H1 (cell line): Measurements from ENCODE around the gene DYSF. TPM values are rescaled to one million over a fixed set of nuclear protein-coding genes. Genes with fewer than 3 reads are reported as not detected.

Source experiments
- CTCF ChIA-PET: fragments of 300-600 bp; sonication (Branson Sonifier 250); formaldehyde crosslinking; loops from one replicate; lab custom pipeline; 2021; ENCODE audit not compliant: partially characterized antibody; lab: Charles Lee
- POLR2A ChIA-PET: fragments of 300-600 bp; sonication (Branson Sonifier 250); formaldehyde crosslinking; loops from one replicate; lab custom pipeline; 2021; ENCODE audit warnings: inconsistent platforms; ENCODE audit not compliant: partially characterized antibody; lab: Charles Lee
- DNase-seq, 2 experiments: peaks; one replicate each; pipeline versions ENCODE4 v3.0.0 to v3.0.0-alpha.2; 2010 to 2022; ENCODE audit warnings: low spot score in 2 of 2, low read depth in 1 of 2, mixed read lengths in 1 of 2
- FAIRE-seq: peaks from 2 replicates; lab custom pipeline; 2011; peaks lifted over from hg19 to GRCh38; lab: Jason Lieb, UNC
- H2AFZ ChIP-seq: 2 replicates; pipeline ENCODE4 v1.8.1; 2012; ENCODE audit warnings: low read length, inconsistent platforms
- H2AK5ac ChIP-seq: 2 replicates; pipeline ENCODE4 v1.6.1; 2013; ENCODE audit warnings: low read depth, low read length
- H2BK120ac ChIP-seq: replicated peaks from 2 replicates; pipeline ENCODE3; 2013; ENCODE audit warnings: low read depth, low read length, inconsistent platforms
- H2BK12ac ChIP-seq: 2 replicates; pipeline ENCODE4 v1.6.1; 2013; ENCODE audit warnings: low read depth, low read length
- H2BK15ac ChIP-seq: 2 replicates; pipeline ENCODE4 v1.6.1; 2013; ENCODE audit warnings: low read length
- H2BK20ac ChIP-seq: 2 replicates; pipeline ENCODE4 v1.6.1; 2013; ENCODE audit warnings: low read length
- H2BK5ac ChIP-seq: 2 replicates; pipeline ENCODE4 v1.6.1; 2013; ENCODE audit warnings: low read depth, low read length
- H3K14ac ChIP-seq: 2 replicates; pipeline ENCODE4 v1.6.1; 2013; ENCODE audit warnings: inconsistent platforms; ENCODE audit not compliant: insufficient read length
- H3K18ac ChIP-seq: 2 replicates; pipeline ENCODE4 v1.6.1; 2013; ENCODE audit warnings: low read length; ENCODE audit errors: extremely low read depth
- H3K23ac ChIP-seq: 2 replicates; pipeline ENCODE4 v1.6.1; 2013; ENCODE audit warnings: inconsistent platforms; ENCODE audit not compliant: insufficient read length
- H3K23me2 ChIP-seq: 2 replicates; pipeline ENCODE4 v1.6.1; 2013; ENCODE audit warnings: low read depth, low read length
- H3K27ac ChIP-seq: 2 replicates; pipeline ENCODE4 v1.6.1; 2011; ENCODE audit warnings: low read depth, low read length, inconsistent platforms
- H3K27me3 ChIP-seq, 4 experiments: replicated peaks in 1 of 4; 1 replicate in 1 of 4; 2 replicates in 3 of 4; pipeline versions ENCODE4 v1.6.1 to v1.8.1; 2011 to 2013; ENCODE audit warnings: low read length in 3 of 4, mild to moderate bottlenecking in 3 of 4, inconsistent platforms in 2 of 4, mixed read lengths in 2 of 4, moderate library complexity in 1 of 4; ENCODE audit not compliant: control insufficient read depth in 3 of 4, insufficient read depth in 3 of 4; ENCODE audit errors: extremely low read depth in 1 of 4
- H3K36me3 ChIP-seq, 4 experiments: 2 replicates each; pipeline versions ENCODE4 v1.6.1 to v1.8.1; 2011 to 2013; ENCODE audit warnings: mild to moderate bottlenecking in 4 of 4, low read length in 3 of 4, moderate library complexity in 2 of 4, control low read depth in 1 of 4, inconsistent platforms in 1 of 4; ENCODE audit not compliant: insufficient read depth in 4 of 4, control insufficient read depth in 2 of 4
- H3K4ac ChIP-seq: replicated peaks from 2 replicates; pipeline ENCODE3; 2013; ENCODE audit warnings: low read length, low read depth, mixed read lengths, inconsistent platforms; ENCODE audit not compliant: insufficient read length
- H3K4me1 ChIP-seq, 4 experiments: replicated peaks in 1 of 4; 1 replicate in 1 of 4; 2 replicates in 3 of 4; pipeline versions ENCODE4 v1.6.1 to v1.8.1; 2011 to 2013; ENCODE audit warnings: low read length in 3 of 4, inconsistent platforms in 2 of 4, mixed read lengths in 1 of 4; ENCODE audit not compliant: insufficient read depth in 4 of 4, control insufficient read depth in 3 of 4
- H3K4me2 ChIP-seq, 2 experiments: 2 replicates each; pipeline versions ENCODE4 v1.6.1 to v1.8.1; 2011 to 2013; ENCODE audit warnings: low read depth in 2 of 2, low read length in 2 of 2, control low read depth in 1 of 2, inconsistent platforms in 1 of 2, mild to moderate bottlenecking in 1 of 2; ENCODE audit not compliant: insufficient read depth in 1 of 2
- H3K4me3 ChIP-seq, 4 experiments: fragments of 200-600, 300-600 bp in 1 of 4; sonication (generic), shearing (Covaris generic), sonication (Bioruptor Twin) in 1 of 4; 2 replicates each; pipeline versions ENCODE4 v1.5.1 to v1.8.1; 2011 to 2016; ENCODE audit warnings: low read length in 4 of 4, low read depth in 3 of 4, control low read depth in 2 of 4, inconsistent platforms in 2 of 4, mild to moderate bottlenecking in 2 of 4, mixed read lengths in 1 of 4, moderate library complexity in 1 of 4; ENCODE audit not compliant: insufficient read depth in 2 of 4; ENCODE audit errors: extremely low read depth in 1 of 4
- H3K56ac ChIP-seq: replicated peaks from 2 replicates; pipeline ENCODE3; 2013; ENCODE audit warnings: low read depth, mild to moderate bottlenecking, mixed read lengths, low read length, inconsistent platforms; ENCODE audit not compliant: insufficient read length
- H3K79me1 ChIP-seq: 2 replicates; pipeline ENCODE4 v1.6.1; 2013; ENCODE audit warnings: low read depth, low read length, control low read depth
- H3K79me2 ChIP-seq, 2 experiments: 2 replicates each; pipeline versions ENCODE4 v1.6.1 to v1.8.1; 2012 to 2013; ENCODE audit warnings: low read length in 2 of 2, mild to moderate bottlenecking in 2 of 2, inconsistent platforms in 1 of 2; ENCODE audit not compliant: insufficient read depth in 2 of 2, control insufficient read depth in 1 of 2
- H3K9ac ChIP-seq, 4 experiments: replicated peaks in 1 of 4; 1 replicate in 1 of 4; 2 replicates in 3 of 4; pipeline versions ENCODE4 v1.6.1 to v1.8.1; 2011 to 2013; ENCODE audit warnings: low read depth in 3 of 4, low read length in 3 of 4, control low read depth in 2 of 4, mild to moderate bottlenecking in 2 of 4, moderate library complexity in 2 of 4, inconsistent platforms in 1 of 4; ENCODE audit errors: extremely low read depth in 1 of 4
- H3K9me3 ChIP-seq, 2 experiments: 2 replicates each; pipeline versions ENCODE4 v1.6.1 to v1.8.1; 2012 to 2013; ENCODE audit warnings: mild to moderate bottlenecking in 2 of 2, moderate library complexity in 2 of 2, control low read depth in 1 of 2, inconsistent platforms in 1 of 2, low read depth in 1 of 2, low read length in 1 of 2, mixed read lengths in 1 of 2; ENCODE audit not compliant: insufficient read depth in 2 of 2
- H4K20me1 ChIP-seq, 2 experiments: replicated peaks in 1 of 2; 2 replicates each; pipeline versions ENCODE3 to v1.8.1; 2011 to 2013; ENCODE audit warnings: inconsistent platforms in 2 of 2, low read length in 2 of 2, mild to moderate bottlenecking in 1 of 2; ENCODE audit not compliant: insufficient read depth in 2 of 2, control insufficient read depth in 1 of 2
- H4K5ac ChIP-seq: 2 replicates; pipeline ENCODE4 v1.6.1; 2013; ENCODE audit warnings: low read length, low read depth, mixed read lengths, inconsistent platforms; ENCODE audit not compliant: insufficient read length
- H4K8ac ChIP-seq: 2 replicates; pipeline ENCODE4 v1.8.0; 2013; ENCODE audit warnings: mild to moderate bottlenecking, moderate library complexity, low read length, inconsistent platforms; ENCODE audit not compliant: insufficient read depth; ENCODE audit errors: extremely low read depth
- H4K91ac ChIP-seq: replicated peaks from 2 replicates; pipeline ENCODE3; 2013; ENCODE audit warnings: low read length, mixed read lengths, inconsistent platforms; ENCODE audit not compliant: insufficient read length
- ASH2L ChIP-seq: fragments of 200-600, 300-600 bp; sonication (generic); IDR thresholded peaks from one replicate; pipeline ENCODE4 v1.7.1; 2017; ENCODE audit warnings: low read length
- CBX8 ChIP-seq: fragments of 300-800, 300-1000 bp; sonication (generic); IDR thresholded peaks from 2 replicates; pipeline ENCODE4 v1.7.1; 2016; ENCODE audit warnings: low read depth, low read length, borderline replicate concordance
- KDM5A ChIP-seq: fragments of 200-600 bp; IDR thresholded peaks from 2 replicates; pipeline ENCODE4 v1.7.1; 2012; ENCODE audit warnings: mild to moderate bottlenecking, low read length, inconsistent platforms, mixed read lengths
- RNF2 ChIP-seq: fragments of 200-900, 300-1000 bp; sonication (generic); IDR thresholded peaks from 2 replicates; pipeline ENCODE4 v1.7.1; 2016; ENCODE audit warnings: borderline replicate concordance, low read depth, mild to moderate bottlenecking, antibody characterized with exemption, low read length; ENCODE audit not compliant: poor library complexity, severe bottlenecking; ENCODE audit errors: missing control alignments
- SIN3A ChIP-seq, 2 experiments: IDR thresholded peaks in 1 of 2; conservative IDR thresholded peaks in 1 of 2; 2 replicates each; pipeline ENCODE4 v1.6.1; 2011 to 2012; ENCODE audit warnings: low read length in 2 of 2, improper control_type of control experiment in 1 of 2, low read depth in 1 of 2, mild to moderate bottlenecking in 1 of 2
- SP2 ChIP-seq: IDR thresholded peaks from 2 replicates; pipeline ENCODE4 v1.6.1; 2012; ENCODE audit warnings: mild to moderate bottlenecking, low read length, inconsistent platforms
- SRF ChIP-seq: IDR thresholded peaks from 2 replicates; pipeline ENCODE4 v1.6.1; 2011; ENCODE audit warnings: mild to moderate bottlenecking, low read depth, low read length, moderate library complexity
- TBP ChIP-seq: IDR thresholded peaks from 2 replicates; pipeline ENCODE4 v1.6.1; 2011; ENCODE audit warnings: low read depth, low read length, improper control_type of control experiment
- ZNF274 ChIP-seq: IDR thresholded peaks from 2 replicates; pipeline ENCODE4 v1.7.0; 2012; ENCODE audit warnings: low read length, borderline replicate concordance; ENCODE audit errors: extremely low read depth
- WGBS, 2 experiments: shearing (Covaris generic) in 1 of 2; methylation state at CpG; one replicate each; pipeline versions ENCODE4 v1.1.6 to v1.1.7; 2013 to 2015; ENCODE audit warnings: low lambda C conversion rate in 2 of 2, mixed read lengths in 2 of 2, inconsistent platforms in 1 of 2, low coverage in 1 of 2, missing lambda C conversion rate in 1 of 2; ENCODE audit not compliant: insufficient replicate concordance in 2 of 2, insufficient coverage in 1 of 2, insufficient read length in 1 of 2; ENCODE audit errors: extremely low coverage in 1 of 2, missing lambda C conversion rate in 1 of 2; 5-methylcytosine and 5-hydroxymethylcytosine counted together
- polyA plus RNA-seq, 7 experiments: library from polyadenylated mRNA; depleted of rRNA in 3 of 7; stranded (reverse) in 5 of 7; unstranded in 2 of 7; fragments of >200 nt in 5 of 7; fragments of 200-250 nt in 2 of 7; gene quantifications; 1 replicate in 5 of 7; 2 replicates in 1 of 7; 4 replicates in 1 of 7; pipeline versions ENCODE4 v1.2.1 to v1.2.3, GENCODE V29; 2011 to 2013; ENCODE audit warnings: missing spikeins in 2 of 7, mixed read lengths in 2 of 7
- total RNA-seq: library from RNA; stranded (reverse); fragmentation: NEBNext Ultra II Directional; extraction: Animal tissue kit (Norgen Biotek cat#: 25700); gene quantifications from 2 replicates; pipeline ENCODE4 v1.2.1, GENCODE V29; 2021

The DYSF gene
- total and polyA plus RNA-seq, 2 of the 8 experiments (the other 6 are each of a cell fraction or from before 2014, with no cell fraction given) = 5.8 to 7.1 TPM

- CTCF ChIA-PET = interaction anchor here (0.5 to 22.8 kb wide), 15 partner anchors 9 to 1195 kb away, joined by 3 to 386 read pairs (median 4); no protein-coding TSS in a partner anchor
- H3K23me2 ChIP-seq = no peaks in the 10 kb centered on the region
- H2AFZ ChIP-seq = no peak overlapping the region
- H2BK5ac ChIP-seq = no peak overlapping the region
- H3K23ac ChIP-seq = no peak overlapping the region
- no peak overlapping the region for H3K4ac ChIP-seq
- H3K9ac ChIP-seq = no peak overlapping the region
- H3K79me2 ChIP-seq = no peaks in the 10 kb centered on the region
- H3K14ac ChIP-seq = no peak overlapping the region
- POLR2A ChIA-PET = no interaction called here
- no peak overlapping the region for H3K18ac ChIP-seq
- H2BK15ac ChIP-seq = no peak overlapping the region
- no peaks in the 10 kb centered on the region for H3K79me1 ChIP-seq
- H3K4me2 ChIP-seq = no peak overlapping the region
- no peaks in the 10 kb centered on the region for H4K20me1 ChIP-seq
- H4K91ac ChIP-seq = no peak overlapping the region
- no peaks in the 10 kb centered on the region for H3K4me1 ChIP-seq
- no peaks in the 10 kb centered on the region for H3K27me3 ChIP-seq
- DNase-seq = no peak
- no peak overlapping the region for H3K4me3 ChIP-seq
- H2BK20ac ChIP-seq = no peak overlapping the region
- WGBS, 2 experiments = 87% methylated on average over 8 of the region's 9 CpGs; no CpG with 5 or more reads in 1 of the 2 experiments
- no peak overlapping the region for H3K27ac ChIP-seq
- H4K8ac ChIP-seq = no peak overlapping the region
- H4K5ac ChIP-seq = no peak overlapping the region
- H3K56ac ChIP-seq = no peak overlapping the region
- no peak overlapping the region for H2BK12ac ChIP-seq
- H3K9me3 ChIP-seq = peaks cover 0 to 3% of the 10 kb centered on the region in 2 experiments; a peak in 1 of 4 replicates
- no peak overlapping the region for H2AK5ac ChIP-seq
- FAIRE-seq = no peak
- H3K36me3 ChIP-seq = no peaks in the 10 kb centered on the region
- no peak overlapping the region for H2BK120ac ChIP-seq
- no peak for TF ChIP-seq SP2
- no peak for TF ChIP-seq SRF
- TF ChIP-seq RNF2 = no peak
- TF ChIP-seq ZNF274 = no peak
- TF ChIP-seq ASH2L = no peak
- TF ChIP-seq CBX8 = no peak
- TF ChIP-seq KDM5A = no peak
- TF ChIP-seq SIN3A (conservative IDR thresholded peaks at IDR 0.05 in 1 of 2, IDR thresholded peaks at IDR 0.05 in 1 of 2; ENCODE audit: low read depth in 1 of 2, low read length in 2 of 2) = no peak
- no peak for TF ChIP-seq TBP
Observed at GRCh38 chr2:71551631-71551915, 98.2 kb downstream of the DYSF start.
